GM18526 (cell line): ENCODE data around the gene SEMA5B.

Experiments used
- POLR2A ChIP-seq: IDR thresholded peaks from 3 replicates; pipeline ENCODE4 v1.6.1; 2011; ENCODE audit not compliant: insufficient read length; ENCODE audit errors: extremely low read depth

The SEMA5B gene, protein sequence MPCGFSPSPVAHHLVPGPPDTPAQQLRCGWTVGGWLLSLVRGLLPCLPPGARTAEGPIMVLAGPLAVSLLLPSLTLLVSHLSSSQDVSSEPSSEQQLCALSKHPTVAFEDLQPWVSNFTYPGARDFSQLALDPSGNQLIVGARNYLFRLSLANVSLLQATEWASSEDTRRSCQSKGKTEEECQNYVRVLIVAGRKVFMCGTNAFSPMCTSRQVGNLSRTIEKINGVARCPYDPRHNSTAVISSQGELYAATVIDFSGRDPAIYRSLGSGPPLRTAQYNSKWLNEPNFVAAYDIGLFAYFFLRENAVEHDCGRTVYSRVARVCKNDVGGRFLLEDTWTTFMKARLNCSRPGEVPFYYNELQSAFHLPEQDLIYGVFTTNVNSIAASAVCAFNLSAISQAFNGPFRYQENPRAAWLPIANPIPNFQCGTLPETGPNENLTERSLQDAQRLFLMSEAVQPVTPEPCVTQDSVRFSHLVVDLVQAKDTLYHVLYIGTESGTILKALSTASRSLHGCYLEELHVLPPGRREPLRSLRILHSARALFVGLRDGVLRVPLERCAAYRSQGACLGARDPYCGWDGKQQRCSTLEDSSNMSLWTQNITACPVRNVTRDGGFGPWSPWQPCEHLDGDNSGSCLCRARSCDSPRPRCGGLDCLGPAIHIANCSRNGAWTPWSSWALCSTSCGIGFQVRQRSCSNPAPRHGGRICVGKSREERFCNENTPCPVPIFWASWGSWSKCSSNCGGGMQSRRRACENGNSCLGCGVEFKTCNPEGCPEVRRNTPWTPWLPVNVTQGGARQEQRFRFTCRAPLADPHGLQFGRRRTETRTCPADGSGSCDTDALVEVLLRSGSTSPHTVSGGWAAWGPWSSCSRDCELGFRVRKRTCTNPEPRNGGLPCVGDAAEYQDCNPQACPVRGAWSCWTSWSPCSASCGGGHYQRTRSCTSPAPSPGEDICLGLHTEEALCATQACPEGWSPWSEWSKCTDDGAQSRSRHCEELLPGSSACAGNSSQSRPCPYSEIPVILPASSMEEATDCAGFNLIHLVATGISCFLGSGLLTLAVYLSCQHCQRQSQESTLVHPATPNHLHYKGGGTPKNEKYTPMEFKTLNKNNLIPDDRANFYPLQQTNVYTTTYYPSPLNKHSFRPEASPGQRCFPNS

DNA sequence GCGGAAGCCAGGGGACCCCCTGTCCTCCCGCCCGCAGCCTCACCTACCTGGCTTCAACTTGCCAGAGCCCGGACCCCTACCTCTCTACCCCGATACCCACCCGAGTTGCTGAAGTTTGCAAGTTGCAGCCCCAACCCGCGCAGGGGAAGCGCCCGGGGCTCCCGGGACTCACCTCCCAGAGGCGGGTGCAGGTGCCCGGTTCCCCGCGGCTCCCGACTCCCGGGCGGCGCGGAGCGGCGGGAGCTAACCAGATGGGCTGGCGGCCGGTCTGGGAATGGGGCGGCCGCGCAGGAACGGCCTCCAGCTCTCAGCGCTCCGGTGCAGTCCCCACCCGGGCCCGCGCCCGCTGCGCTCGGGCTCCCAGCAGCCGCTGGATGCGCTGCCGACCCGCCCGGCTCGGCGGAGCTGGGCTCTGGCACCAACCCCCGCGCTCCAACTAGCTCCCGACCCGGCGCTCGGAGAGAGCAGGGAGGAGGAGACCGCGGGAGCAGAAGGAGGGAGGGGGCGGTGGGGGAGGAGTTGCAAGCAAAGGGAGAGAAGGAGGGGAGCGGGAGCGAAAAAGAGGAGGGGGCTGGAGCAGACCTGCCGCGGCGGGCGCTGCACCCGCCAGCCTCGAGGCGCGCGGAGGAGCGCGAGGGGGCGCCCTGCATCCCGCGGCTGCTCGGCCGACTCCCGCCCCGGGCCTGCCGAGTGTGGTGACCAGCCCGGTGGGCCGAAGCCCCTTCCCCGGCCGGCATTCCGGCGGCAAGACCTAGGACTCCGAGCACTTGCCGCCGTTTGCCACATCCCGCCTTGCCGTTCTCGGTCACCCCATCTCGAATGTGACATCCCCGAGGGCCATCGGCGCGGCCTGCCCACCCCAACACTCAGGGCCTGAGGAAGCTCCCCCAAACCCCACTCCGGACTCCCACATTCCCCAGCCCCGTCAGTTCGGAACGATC, at the start of gene SEMA5B:
SEMA5B (minus strand) TSS at position 472 of the 941 bp plus-strand sequence. CDS start 66,500 bp downstream, outside the sequence.
- TF ChIP-seq POLR2A: no peak

DNA sequence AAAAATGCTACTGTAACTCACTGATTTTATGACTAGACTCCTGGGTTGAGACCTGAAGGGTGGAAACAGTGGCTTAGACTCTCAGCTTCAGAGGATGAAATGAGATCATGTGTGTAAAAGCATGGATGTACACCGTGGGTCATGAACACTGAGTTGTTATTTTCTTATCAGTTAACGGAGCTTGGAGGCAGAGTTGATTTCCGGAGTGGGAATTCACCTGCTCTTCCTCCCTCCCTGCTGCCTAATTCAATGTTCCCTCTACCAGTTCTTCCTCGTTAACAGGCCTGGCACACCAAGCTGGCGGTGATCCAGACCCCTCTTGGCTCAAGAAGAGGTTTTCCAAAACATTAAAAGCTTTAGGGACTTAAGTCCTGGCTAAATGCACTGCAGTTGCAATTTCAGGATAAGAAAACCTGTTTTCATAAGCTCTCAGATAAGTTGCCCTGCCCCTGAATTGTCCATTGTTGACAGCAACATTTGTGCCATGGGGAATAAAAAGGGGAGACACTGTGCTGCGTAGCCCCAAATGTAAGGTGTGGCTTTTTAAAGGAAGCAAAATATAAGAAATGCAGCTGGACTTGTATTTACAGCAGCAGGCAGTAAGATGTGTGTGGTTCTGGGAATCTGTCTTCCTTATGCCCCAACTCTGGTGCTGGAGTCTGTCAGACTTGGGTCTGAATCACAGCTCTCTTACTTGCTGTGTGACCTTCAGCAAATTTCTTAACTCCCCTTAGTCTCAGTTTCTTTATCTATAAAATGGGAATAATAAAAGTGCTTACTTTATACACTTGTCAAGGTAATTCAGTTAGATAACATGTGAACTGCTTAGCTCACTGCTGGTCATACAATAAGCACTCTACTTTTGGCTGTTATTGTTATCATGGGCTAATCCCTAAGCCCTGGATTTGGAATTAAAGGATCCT, 49.2 kb upstream of the SEMA5B start:
- TF ChIP-seq POLR2A: no peak

DNA sequence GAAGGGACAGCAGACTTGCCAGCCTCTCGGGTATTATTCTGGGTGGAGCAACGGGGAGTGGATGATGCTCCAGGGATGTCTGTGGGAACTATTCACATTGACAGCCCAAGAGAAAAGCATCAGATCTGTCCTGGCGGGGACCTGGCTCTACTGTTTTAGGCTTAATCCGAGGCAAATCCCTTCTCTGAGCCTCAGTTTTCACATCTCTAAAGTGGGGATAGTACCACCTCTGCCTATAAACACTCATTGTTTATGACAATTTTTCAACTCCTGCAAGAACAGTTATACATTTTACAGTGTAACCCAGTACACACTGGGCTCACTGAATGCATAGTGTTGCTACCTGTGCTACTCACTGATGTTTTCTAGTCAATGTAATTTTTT, 48.5 kb upstream of the SEMA5B start:
- no peak for TF ChIP-seq POLR2A

DNA sequence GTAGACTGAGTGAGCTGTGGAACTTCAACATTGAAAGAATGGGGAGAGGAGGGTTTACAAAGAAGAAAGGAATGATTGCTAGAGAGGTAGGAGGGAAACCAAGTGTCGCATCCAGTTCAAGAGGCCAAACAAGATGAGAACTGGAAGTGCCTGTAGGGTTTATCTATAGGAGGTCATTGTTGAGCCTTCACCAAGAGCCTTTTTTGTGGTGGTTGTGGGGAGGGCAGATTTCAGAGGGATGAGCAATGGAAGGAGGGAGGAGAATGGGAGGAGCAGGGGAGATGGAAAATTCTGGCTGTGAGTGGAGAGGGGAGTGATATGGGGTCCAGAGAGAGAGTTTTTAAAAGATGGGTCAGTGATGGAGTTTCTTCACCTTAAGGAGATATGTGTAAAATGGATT, 47.8 kb upstream of the SEMA5B start:
- TF ChIP-seq POLR2A: no peak

DNA sequence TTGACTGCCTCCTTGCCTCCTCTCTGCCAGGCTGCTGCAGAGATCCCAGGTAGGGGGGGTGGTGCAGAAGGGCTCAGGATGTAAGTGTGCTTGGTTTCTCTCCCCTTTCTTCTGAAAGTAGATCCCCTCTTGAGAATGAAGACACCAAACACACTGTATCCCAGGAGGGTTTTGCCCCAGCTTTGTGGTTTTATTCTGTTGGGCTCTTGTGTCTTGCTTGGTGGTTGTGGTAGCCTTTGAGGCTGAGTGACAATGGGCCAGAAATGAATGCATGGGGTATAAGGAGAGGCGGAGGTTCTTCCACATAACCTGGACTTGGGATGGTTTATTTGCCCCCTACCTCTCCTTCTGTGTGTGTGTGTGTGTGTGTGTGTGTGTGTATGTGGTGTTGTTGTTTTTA, 45.0 kb upstream of the SEMA5B start:
- no peak for TF ChIP-seq POLR2A

DNA sequence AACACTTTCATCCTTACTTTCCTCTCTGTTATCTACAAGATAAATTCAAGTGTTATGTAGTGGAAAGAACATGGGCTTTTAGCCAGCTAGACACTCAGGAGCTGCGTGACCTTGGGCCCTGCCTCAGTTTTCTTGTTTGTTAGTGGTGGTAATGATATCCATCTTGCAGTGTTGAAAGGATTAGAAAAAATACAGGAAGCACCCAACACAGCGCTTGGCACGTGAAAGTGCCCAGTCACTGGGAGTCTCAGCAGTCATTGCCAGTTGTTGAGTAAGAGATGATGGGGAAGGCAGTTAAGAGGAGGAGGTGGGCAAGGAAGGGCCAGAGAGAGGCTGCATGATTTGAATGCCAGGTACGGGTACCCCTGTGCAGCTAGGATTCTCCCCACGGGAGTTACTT, 44.6 kb upstream of the SEMA5B start:
- no peak for TF ChIP-seq POLR2A

DNA sequence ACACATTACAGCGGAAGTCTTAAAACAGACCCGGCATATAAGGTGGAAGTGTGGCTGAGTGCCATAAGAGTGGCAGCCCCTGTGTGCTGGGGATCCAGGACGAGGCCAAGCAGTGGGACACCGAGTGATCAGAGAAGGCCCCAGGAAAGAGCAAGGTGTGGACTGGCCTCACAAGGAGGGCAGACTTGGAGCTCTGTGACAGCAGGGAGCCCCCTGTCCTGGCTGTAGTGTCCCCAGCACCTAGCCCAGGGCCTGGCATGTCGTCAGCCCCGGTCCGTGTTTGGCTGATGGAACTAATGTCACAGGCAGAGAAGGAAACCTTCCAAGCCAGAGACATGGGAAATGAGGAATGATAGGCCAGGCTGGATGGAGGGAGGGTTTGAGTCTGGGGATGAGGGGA, 44.0 kb upstream of the SEMA5B start:
- no peak for TF ChIP-seq POLR2A

DNA sequence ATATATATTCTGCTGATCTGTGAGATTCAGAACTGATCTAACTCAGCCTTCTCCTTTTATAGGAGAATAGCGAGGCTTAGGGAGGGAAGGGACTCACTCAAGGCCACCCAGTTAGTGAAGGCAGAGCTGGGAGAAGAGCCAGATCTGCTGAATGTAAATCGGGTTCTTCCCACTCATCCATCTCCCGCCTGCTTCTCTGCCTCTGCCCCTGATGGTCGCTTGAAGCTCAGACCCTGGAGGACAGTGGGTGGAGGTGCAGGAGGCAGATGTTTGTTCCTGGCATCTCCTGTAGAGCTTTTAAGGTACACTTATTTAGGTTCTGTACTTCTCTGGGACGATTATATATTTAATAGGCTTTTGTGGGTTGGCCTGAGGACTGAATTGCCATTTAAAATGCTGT, 43.6 kb upstream of the SEMA5B start:
- TF ChIP-seq POLR2A: no peak

DNA sequence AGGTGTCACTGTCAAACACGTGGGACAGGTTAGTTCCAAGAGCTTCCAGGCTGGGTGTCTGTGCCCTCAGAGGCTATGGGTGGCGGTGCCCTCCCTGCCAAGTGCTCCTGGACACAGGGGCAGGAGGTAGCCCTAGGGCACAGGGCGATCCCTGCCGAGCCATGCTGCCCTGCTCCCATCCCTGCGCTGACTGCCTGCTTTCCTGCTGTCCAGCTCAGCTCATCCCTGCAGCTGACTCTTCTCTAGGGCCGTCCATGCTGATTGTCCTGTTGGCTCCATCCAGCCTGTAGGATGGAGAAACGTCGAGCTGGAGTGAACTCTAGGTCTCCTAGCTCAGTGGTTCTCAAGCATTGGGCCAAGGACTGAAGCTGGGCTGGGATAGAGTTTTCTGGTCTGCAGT, 42.9 kb upstream of the SEMA5B start:
- no peak for TF ChIP-seq POLR2A

DNA sequence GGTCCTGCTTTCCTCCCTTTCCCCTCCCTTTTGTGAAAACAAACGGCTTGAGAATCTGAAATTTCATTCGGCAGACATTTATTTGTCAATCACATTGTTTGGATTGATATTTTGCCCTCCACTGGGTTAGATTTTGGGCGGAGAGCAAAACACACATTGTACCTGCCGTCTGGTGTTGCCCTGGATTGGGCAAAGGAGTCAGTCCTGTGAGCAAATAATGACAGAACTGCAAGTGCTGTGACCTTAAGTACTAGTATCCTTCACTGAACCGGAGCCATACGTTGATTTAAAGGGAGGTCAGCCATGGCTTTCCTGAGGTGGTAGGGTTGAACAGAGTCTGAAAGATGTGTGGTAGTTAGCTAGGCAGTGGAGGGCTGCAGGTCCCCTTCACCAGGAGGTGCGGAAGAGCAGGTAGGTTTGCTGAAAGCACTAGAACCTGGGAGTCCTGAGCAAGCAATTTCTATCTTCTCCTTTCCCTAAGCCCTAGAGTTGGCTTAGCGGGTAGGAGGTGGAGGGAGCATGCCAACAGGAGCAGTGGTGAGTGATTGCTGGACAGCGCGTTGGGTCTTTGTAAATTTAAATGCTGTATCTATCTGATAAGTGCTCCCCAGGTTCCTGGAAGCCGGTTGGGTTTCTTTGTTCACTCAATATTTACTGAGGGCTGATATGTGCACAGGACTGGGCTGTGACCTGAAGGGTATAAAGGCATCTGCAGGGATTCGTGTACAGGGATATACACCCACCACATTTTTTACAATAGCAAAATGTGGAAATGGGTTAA, 41.2 kb upstream of the SEMA5B start:
- TF ChIP-seq POLR2A: no peak

DNA sequence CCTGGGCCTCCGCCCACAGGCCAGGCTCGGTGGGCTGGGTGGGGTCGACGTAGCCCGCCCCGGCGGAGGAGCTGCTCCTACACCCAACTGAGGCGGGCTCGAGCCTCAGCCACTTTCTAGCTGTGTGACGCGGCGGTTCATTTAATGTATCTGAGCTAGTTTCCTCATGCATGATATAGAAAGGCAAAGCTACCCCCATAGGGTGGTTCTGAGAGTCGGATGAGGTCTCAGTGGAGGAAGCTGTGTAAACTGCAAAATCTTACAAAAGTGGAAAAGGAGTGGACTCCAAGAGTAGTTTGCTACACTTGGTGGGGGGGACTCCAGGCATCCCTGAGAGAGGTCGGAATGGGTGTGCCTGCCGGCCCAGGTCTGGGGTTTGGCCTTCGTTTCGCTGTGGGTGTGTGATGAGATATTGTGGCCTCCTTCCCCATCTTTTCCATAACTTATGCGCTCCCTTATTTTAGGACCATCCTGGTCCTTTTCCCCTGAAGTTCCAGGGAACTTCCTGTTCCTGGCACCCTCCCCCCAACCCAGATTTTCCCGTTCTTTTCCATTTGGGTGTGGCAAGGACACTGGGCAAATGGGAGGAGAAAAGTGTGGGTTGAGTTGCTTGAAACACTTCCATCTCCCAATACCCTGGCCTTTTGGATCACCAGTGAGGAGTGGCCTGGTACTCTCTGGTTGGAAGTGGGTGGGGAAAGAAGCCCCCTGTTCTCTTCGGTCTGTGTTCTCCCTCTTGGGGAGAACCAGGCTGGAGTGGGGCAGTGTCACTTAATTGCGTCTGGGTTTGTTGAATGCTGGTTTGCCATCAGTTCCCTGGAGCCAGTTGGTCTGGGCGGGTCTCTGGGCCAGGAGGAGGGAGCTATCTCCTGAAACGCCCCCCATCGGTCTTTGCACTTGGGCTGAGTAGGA, 40.4 kb upstream of the SEMA5B start:
- TF ChIP-seq POLR2A: no peak
